CD4-positive, alpha-beta T cell treated with Interleukin-17A for 1 hour (primary cell): ENCODE measurements around the gene ING5.
A peak's percentile ranks its signal among the peaks of the same experiment; 100 is the strongest.

ENCODE experiments used
- DNase-seq: peaks from one replicate; pipeline ENCODE4 v3.0.0-alpha.2; 2020

Gene ING5

GRCh38 chr2:241673189-241673663 is 28.6 kb upstream of the ING5 start:
- no peak for DNase-seq

- no peak for DNase-seq
Measured at GRCh38 chr2:241673797-241674725, 27.8 kb upstream of the ING5 start.

GRCh38 chr2:241675885-241676284 is 26.0 kb upstream of the ING5 start:
- no peak for DNase-seq

GRCh38 chr2:241676665-241677064 is 25.2 kb upstream of the ING5 start:
- DNase-seq: no peak

- DNase-seq: no peak
Measured at GRCh38 chr2:241677392-241677791, 24.4 kb upstream of the ING5 start.

- DNase-seq: no peak
Measured at GRCh38 chr2:241678307-241678706, 23.5 kb upstream of the ING5 start.

- DNase-seq: no peak
Measured at GRCh38 chr2:241678784-241679540, 22.9 kb upstream of the ING5 start.

- no peak for DNase-seq
Measured at GRCh38 chr2:241680044-241680443, 21.8 kb upstream of the ING5 start.

- no peak for DNase-seq
Measured at GRCh38 chr2:241680827-241681599, 20.8 kb upstream of the ING5 start.

- no peak for DNase-seq
Measured at GRCh38 chr2:241686324-241686649, 15.6 kb upstream of the ING5 start.

- peak; percentile 95 for DNase-seq
Measured at GRCh38 chr2:241686650-241687425, 15.0 kb upstream of the ING5 start, which contains the start of gene DTYMK. DTYMK (minus strand) TSS chr2:241686815; CDS start chr2:241686783, 32 bp downstream.

GRCh38 chr2:241689306-241689705 is 12.5 kb upstream of the ING5 start:
- DNase-seq: no peak

- DNase-seq: no peak
Measured at GRCh38 chr2:241690202-241690717, 11.6 kb upstream of the ING5 start.

GRCh38 chr2:241692448-241692847 is 9.4 kb upstream of the ING5 start:
- DNase-seq: no peak

- DNase-seq: no peak
Measured at GRCh38 chr2:241695651-241696050, 6.2 kb upstream of the ING5 start.

- no peak for DNase-seq
Measured at GRCh38 chr2:241701149-241701398, 765 bp upstream of the ING5 start.

- peak; percentile 88 for DNase-seq
Measured at GRCh38 chr2:241702155-241703031, 554 bp downstream of the ING5 start.

- no peak for DNase-seq
Measured at GRCh38 chr2:241703032-241703604, 1.3 kb downstream of the ING5 start.

- DNase-seq: no peak
Measured at GRCh38 chr2:241706537-241706936, 4.7 kb downstream of the ING5 start.

- no peak for DNase-seq
Measured at GRCh38 chr2:241708879-241709278, 7.0 kb downstream of the ING5 start.

GRCh38 chr2:241719093-241719492 is 17.3 kb downstream of the ING5 start:
- no peak for DNase-seq
